Activated T-cell treated with anti-CD3 and anti-CD28 coated beads for 24 hours (primary cell): ENCODE measurements around the gene MYO7A.

Experiments
- DNase-seq: peaks from one replicate; pipeline ENCODE4 v3.0.0-alpha.2; 2020; ENCODE audit warnings: low read depth

MYO7A gene

GRCh38 chr11:77217156-77217555 lies 89.1 kb downstream of the MYO7A start:
- no peak for DNase-seq

GRCh38 chr11:77223797-77224196 lies 95.8 kb downstream of the MYO7A start:
- DNase-seq, result no peak

- no peak for DNase-seq
Measured at GRCh38 chr11:77230878-77231605, 103.0 kb downstream of the MYO7A start.

- DNase-seq, result no peak
Measured at GRCh38 chr11:77231800-77232199, 103.8 kb downstream of the MYO7A start.

GRCh38 chr11:77232242-77232641 lies 104.2 kb downstream of the MYO7A start:
- no peak for DNase-seq

GRCh38 chr11:77233011-77233410 lies 105.0 kb downstream of the MYO7A start:
- no peak for DNase-seq

- no peak for DNase-seq
Measured at GRCh38 chr11:77236901-77237300, 108.9 kb downstream of the MYO7A start.

GRCh38 chr11:77244277-77245027 lies 116.4 kb downstream of the MYO7A start:
- no peak for DNase-seq

- no peak for DNase-seq
Measured at GRCh38 chr11:77249427-77249826, 121.4 kb downstream of the MYO7A start.

GRCh38 chr11:77250881-77251640 lies 123.0 kb downstream of the MYO7A start:
- DNase-seq, result no peak

- DNase-seq, result no peak
Measured at GRCh38 chr11:77252555-77253270, 124.7 kb downstream of the MYO7A start.

GRCh38 chr11:77253690-77254089 lies 125.6 kb downstream of the MYO7A start:
- DNase-seq, result no peak

- DNase-seq, result no peak
Measured at GRCh38 chr11:77259641-77260040, 131.6 kb downstream of the MYO7A start.

GRCh38 chr11:77262803-77263202 lies 134.8 kb downstream of the MYO7A start:
- DNase-seq, result no peak
